GM18511 (cell line): ENCODE data around the gene MRPL20.
"Not testable (repeated sequence)": the region's sequence is repeated elsewhere in the genome, so short reads cannot be mapped to it uniquely, and the experiment has no call there.

Source experiments
- ATAC-seq: cut with Tn5 transposase; IDR thresholded peaks from one replicate; pipeline ENCODE4 v1.9.1; 2021; ENCODE audit warnings: mild to moderate bottlenecking, moderate library complexity; ENCODE audit not compliant: unreplicated experiment

Gene MRPL20

DNA sequence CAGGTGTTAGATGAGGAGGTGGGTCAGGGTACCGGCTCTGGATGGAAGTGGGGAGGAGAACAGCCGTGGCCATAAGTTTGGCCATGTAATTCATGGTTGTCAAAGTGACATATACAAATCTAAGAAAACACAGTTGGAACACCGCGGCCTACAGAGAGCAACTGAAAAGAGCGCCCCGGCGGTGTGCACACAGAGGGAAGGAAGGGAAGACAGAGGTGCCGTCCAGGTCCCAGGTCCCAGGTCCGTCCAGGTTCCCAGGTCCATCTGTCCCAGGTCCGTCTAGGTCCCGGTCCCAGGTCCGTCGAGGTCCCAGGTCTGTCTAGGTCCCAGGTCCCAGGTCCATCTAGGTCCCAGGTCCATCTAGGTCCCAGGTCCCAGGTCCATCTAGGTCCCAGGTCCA, 4.5 kb upstream of the MRPL20 start:
- ATAC-seq = no peak

DNA sequence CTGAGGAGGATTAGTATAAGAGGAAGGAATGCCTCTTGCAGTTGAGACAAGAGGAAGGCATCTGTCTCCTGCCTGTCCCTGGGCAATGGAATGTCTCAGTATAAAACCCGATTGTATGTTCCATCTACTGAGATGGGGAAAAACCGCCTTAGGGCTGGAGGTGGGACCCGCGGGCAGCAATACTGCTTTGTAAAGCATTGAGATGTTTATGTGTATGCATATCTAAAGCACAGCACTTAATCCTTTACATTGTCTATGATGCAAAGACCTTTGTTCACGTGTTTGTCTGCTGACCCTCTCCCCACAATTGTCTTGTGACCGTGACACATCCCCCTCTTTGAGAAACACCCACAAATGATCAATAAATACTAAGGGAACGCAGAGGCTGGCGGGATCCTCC, 3.1 kb upstream of the MRPL20 start:
- ATAC-seq = not testable (repeated sequence)

DNA sequence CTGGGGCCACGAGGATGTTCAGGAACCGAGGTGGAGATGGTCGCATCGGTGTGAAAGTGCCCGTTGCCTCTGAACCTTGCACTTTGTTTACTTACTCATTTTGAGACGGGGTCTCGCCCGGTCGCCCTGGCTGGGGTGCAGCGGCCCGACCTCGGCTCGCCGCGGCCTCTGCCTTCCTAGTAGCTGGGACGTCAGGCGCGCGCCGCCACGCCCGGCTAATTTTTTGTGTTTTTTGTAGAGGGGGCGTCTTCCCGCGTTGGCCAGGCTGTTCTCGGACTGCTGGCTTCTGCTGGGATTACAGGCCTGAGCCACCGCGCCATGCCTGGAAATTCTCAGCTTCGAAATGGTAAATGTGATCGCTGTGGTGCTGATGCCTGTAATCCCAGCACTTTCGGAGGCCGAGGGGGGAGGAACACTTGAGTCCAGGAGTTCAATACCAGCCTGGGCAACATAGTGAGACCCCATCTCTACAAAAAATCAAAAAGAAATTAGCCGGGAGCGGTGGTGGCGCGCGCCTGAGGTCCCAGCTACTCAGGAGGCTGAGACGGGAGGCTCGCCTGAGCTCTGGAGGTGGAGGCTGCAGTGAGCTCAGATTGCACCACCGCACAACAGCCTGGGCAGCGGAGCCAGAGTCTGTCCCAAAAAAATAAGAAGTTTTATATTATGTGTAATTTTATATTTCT, 684 bp upstream of the MRPL20 start:
- peak; percentile 8 for ATAC-seq

DNA sequence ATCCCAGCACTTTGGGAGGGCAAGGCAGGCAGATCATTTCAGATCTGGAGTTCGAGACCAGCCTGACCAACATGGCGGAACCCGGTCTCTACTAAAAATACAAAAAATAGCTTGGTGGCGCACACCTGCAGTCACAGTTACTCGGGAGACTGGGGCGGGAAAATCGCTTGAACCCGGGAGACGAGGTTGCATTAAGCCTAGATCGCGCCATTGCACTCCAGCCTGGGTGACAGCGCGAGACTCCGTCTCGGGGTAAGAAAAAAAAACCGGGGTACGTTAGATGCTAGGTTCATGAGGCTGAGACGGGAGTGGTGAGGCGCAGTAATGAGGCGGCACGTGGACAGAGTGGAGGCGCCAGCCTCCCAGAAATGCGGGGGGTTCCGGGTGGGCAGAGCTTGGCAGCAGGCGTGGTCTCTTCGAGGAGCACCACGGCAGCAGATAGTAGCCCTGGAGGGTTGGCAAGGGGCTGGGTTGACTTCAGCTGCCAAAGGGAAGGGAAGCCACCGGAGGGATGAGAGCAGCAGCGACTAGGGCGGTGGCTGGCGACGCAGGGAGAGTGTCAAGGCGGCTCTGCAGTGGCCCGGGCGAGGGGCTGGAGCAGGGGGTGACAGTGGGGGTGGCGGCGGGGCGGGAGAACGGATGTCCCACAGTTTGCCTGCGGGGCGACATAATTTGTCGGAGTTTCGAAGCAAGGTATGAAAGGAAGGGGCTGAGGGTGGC, 832 bp downstream of the MRPL20 start:
- ATAC-seq = no peak

DNA sequence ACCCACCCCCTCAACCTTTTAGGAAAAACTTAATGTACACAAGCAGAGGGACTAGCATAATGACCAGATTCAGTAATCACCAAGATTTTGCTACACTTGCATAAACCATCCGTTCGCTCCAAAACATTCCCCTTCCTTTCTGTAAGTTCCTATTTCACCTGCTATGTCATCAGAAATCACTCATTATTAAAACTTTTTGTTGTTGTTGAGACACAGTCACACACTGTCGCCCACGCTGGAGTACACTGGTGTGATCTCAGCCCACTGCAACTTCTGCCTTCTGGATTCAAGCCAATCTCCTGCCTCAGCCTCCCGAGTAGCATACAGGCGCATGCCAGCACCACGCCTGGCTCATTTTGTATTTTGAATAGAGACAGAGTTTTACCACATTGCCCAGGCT, 3.4 kb downstream of the MRPL20 start:
- no peak for ATAC-seq

DNA sequence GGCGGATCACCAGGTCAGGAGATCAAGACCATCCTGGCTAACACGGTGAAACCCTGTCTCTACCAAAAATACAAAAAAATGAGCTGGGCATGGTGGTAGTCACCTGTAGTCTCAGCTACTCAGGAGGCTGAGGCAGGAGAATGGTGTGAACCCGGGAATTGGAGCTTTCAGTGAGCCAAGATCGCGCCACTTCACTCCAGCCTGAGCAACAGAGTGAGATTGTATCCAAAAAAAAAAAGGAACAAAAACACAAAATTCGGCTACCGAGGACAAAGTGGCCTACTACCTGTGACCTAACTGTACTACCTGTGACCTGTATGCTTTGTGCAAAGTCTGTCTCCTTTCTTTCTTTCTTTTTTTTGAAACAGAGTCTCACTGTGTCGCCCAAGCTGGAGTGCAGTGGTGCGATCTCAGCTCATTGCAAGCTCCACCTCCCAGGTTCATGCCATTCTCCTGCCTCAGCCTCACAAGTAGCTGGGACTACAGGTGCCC, 4.1 kb downstream of the MRPL20 start:
- ATAC-seq = not testable (repeated sequence)

DNA sequence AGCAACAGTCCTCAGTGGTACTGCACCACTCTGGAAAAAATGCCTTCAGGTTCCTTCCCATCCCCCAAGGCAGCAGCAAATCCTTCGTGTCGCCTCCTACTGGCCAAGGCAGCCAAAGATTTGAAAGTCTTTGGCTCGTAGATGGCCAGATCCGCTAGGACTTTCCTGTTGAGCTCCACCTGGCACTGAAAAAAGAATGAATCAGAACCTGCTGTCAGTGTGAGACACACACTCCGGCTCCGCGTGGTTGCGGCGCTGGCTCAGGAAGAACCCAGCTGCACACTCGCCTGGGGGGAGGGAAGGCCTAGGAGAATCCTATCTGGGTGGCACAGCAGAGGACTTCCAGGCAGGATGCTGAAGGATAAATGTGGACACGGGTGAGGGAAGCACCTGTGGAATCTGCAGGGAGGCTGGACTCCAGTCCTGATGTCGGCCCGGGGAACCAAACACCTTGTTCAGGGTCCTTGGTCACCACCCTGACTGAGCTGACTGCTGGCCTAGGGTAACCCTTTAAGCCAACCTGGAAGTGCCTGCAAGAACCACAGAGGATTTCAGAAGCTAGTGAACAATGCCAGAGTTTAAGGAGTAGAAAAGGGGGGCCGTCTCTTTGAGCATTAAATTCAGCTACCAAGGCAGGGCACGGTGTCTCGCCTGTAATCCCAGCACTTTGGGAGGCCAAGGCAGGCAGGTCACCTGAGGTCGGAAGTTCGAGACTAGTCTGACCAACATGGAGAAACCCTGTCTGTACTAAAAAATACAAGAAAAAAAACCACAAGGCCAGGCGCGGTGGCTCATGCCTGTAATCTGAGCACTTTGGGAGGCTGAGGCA, 4.8 kb downstream of the MRPL20 start:
- ATAC-seq = no peak

DNA sequence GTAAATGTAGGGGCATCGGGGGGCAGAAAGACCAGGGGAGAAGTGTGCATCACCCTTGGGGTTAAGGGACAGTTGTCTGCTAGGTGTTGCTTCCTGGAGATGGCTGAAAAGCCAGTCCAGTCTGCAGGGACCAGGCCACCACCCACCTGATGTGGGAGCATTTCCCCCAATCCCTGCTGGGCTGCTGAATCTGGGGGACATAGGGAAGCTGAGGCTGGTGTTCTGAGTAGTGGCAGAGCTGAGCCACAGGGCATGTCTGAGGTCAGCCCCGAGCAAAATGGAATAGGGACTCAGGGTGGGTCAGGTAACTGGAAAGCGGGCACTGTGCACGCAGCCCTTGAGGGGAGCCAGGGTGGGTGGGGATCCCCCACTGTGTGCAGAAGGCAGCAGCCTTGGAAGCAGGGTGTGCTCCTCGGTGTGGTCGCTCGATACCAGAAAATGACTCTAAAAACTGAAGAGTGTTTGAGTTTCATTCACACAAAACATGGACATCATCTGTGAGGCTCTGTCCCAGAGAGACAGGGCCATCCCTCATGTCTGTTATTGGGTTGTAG, 5.6 kb downstream of the MRPL20 start:
- ATAC-seq = no peak

DNA sequence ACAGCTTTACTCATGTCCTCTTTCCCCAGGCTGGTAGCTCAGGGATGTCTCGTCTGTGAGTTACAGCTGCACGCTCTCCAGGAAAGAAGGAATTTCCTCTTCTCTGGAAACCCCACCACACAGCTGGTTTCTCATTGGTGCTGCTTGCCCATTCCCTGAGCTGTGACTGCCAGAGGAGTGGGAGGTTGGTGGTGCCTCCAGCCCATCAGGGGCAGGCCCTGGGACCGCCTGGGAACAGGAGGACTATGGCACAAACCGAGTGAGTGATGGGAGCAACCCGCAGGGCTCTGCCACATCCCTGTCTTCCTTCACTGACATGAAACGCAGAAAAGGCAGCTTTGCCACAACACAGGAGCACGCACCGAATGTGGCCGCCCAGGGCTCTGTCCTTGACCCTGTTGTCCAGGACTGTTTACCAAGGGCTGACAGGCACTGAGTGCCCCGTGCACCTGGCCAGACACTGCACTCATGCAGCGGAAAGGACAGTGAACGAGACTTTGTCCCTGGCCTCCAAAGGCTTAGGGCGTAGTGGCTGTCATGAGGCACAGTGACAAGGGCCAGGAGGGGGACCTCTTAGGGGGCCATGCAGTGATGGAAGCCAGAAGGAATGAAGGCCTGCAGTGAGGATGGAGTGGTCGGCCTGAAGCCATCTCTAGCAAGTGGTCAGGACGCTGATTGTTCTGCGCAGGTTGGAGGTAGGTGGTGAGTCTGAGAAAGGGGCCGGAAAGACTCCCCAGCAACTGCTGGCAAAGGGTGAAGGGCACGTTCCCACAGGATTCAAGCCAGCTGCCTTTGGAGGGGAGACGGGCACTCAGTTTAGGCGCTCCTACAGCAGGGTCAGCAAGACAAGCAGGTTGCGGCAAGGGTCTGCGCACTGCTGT, 6.3 kb downstream of the MRPL20 start:
- ATAC-seq = no peak

DNA sequence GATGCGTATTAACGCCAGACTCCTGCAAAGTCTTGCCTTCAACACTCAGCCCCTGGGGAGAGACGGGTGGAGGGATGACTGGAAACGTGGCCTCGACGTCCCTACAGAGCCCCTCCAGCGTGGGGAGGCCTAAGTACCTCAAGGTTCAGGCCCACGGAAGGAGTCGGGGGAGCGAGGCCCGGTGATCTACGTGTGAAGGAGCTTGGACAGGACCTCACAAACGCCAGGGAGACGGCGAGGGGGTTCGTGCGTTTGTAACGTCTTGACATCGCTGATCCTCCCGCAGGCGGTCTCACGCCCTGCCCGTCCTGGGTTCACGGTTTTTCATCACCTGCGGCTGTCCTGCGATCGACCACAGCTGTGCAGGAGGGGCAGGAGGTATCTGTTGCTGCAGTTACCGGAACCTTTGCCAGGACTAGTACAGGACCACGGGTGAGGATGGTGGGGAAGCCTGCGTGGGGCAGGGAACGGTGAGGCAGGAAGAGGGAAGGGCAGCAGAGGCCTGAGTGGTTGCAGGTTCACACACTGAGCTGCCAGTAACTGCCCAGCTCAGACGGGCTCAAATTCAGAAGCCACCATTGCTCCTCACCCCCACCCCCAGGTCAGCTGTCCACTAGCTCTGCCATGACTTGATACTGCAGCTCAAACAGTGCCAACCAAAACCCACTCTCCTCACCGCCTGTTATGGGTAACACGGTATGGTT, 7.1 kb downstream of the MRPL20 start:
- ATAC-seq = peak; percentile 4

DNA sequence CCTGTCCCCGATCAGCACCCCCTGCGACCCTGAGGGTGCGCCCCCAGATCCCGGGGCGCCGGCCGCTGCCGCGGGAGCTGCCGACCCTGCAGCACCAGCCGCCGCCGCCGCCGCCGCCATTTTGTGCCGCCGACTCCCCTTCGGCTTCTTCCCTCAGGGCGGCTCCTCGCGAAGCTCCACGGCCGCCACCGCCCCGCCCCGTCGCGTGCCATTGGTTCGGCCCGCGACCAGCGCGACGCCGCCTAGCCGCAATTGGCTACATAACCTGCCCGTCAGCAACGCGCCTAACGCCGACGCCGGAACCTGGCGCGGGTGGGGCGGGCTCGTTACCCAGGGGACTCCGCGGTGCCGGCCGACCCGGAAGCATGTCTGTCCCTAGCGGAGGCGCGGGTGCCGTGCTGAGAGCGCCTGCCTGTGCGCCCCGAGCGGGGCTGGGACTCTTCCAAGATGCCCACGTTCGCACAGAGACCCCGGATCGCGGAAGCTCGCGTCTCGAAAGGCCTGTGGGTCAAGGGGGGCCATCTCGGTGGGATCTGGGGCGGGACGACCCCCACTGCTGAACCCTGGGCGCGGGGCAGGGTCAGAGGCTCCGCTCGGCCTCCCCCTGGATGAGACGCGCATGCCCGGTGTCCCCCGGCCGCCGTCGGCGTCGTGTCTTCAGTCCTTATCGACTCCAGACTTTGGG, 7.8 kb downstream of the MRPL20 start, which contains the start of gene CCNL2:
Gene CCNL2 (minus strand): TSS at position 149 of the 685 bp plus-strand sequence. CDS start 29 bp downstream, at position 120.
- peak; percentile 95 for ATAC-seq

DNA sequence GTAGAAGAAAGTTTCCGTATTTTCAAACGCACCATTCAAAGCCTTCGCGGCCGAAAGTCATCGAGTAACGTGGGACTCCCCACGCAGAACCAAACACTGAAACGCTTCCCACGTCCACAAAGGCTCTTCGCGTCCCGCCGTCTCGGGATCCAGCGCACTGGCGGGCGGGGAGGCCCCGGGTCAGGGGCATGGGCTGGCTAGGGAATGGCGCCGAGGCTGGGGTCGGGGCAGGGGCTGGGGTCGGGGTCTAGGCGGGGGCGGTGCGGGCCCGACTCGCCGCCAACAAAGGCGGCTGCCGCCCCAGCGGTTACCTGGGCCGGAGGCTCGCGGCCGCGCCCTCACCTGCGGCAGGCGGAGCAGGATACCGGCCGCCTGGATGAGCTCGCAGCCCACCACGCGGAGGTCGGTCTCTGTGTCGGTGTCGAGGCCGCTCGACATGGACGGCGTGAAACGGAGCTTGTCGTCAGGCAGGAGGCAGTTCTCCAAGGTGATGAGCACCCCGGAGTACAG, 8.4 kb downstream of the MRPL20 start:
- peak; percentile 1 for ATAC-seq

DNA sequence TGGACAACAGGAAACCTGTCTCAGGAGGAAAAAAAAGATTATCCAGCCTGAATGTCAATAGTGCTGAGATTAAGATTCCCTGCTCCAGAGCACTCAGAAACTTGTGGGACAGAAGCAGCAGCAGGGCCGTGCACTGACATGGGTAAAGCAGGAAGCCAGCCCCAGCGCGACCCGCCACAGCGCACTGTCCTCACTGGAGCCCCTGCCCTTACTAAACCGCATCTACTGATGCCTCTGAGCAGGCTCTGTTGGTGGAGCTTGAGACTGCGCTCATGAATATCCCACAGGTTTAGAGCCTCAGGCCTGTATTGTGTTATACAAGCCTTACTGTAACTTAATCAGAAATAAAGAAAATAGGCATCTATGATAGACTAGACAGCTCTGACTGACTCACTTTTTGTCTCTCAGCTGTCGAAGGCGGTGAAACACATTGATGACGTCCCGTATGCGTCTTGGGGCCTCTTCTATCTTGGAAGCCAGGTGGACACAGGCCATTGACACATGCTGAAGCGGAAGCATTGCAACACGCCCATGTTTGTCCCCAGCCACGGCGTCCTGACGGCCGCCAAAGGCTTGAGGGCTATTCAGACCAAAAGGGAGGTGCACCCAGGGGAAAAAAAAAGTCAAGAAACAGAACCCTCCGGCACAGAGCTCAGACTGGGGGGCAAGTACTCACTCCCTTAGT, 9.1 kb downstream of the MRPL20 start:
- ATAC-seq = no peak

DNA sequence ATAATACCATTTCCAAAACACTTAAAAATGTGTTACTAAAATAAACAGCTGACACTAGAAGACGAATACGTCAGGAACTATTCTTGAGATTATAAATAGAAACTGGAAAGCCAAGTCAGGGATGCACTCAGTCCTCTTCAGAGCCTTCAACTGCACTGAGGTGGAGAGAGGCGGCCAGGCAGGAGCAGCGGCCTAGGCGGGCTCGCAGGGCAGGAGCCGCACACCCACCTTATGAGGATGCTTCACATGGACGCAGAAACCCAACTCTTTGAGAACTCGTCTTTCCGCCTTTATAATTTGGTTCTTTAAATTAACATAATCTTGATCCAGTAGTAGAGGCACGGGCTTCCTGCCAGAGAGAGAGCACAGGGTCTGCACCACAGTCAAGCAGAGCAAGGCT, 11.9 kb downstream of the MRPL20 start:
- ATAC-seq = no peak

DNA sequence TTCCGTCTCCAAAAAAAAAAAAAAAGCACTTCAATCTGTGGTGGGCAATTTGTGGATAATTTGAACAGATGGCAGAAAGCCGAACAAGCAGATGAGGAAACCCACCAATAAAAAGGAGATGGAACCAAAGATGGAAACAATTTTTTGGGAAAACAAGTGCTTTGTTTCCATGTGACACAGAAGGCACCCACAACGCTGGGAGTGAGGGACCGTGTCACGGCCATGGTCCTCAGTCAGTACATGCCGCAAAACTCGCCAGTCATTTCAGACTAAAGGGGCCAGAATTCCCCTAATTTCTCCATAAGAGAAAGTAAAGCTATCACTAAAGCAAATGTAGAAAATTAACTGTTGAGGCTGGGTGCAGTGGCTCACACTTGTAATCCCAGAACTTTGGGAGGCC, 13.0 kb downstream of the MRPL20 start:
- no peak for ATAC-seq

DNA sequence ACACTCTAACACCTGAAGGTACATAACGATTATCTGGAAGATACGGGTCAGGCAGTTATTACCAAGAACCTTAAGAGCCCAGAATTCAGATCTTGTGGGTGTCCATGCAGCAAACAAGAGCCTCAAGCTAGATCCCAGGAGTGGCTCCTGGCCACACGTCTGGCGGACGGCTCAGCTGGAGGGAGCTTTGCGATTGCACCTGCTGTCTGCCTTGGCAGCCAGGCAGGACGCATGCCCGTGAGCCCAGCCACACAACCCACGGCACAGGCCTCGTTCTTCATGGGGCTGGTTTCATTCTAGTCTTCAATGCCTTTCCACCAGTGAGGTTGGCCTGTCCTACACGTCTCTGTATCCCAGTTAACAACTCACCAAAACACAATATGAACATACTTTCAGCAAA, 13.7 kb downstream of the MRPL20 start:
- no peak for ATAC-seq

DNA sequence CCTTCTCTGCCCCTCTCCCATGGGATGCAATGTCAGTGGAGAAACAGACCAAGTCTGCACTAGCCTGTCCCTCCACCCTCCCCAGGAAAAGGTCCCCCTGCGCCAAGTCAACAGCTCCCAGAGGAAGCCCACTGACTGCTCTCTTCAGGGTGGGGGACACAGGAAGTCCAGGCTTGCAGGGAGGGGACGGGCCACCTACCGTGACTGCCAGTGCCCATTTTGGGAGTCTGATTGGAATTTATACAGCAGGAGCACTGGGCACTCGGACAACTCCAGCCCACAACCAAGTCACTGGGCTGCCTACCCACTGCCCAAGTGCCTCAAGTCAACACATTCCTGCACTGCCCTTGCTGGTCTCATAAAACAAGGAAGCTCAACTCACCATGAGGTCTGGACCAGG, 14.1 kb downstream of the MRPL20 start:
- ATAC-seq = no peak

DNA sequence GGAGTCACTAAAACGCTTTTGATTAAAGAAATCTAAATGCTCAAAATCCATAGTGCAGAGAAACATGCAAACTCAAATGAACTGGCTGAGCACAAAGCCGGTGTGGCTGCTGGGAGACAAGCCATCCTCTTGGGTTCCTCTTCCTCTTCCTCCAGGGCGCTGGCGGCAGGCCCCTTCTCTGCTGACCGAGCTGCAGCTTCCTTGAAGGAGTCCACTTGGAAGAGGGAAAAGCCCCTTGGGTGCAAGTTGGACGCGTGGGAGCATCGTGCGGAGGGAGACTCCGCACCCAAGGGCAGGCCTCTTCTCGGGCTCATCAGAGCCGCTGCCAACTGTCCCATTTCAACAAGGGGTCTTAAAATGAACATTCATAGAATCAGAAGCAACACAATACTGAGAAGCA, 15.9 kb downstream of the MRPL20 start:
- ATAC-seq = no peak
